IMR-90 (cell line): ENCODE data around the gene GLIS1. TPM values are rescaled to one million over a fixed set of nuclear protein-coding genes. Genes with fewer than 3 reads are reported as not detected.

Source experiments
- ATAC-seq: fragments of 200-7000 bp; cut with Tn5 transposase; 2 replicates; pipeline ENCODE4 v1.9.1; 2020; ENCODE audit warnings: low read depth, mild to moderate bottlenecking, moderate library complexity
- BruUV-seq: library from RNA; stranded (reverse); fragments of 400-500 nt; replicated peaks from 2 replicates; lab custom pipeline; 2021; lab: Mats Ljungman, UMichigan
- CTCF ChIA-PET: fragments of 300-600 bp; formaldehyde crosslinking; extraction: SDS; loops from one replicate; lab custom pipeline; 2021; ENCODE audit warnings: antibody characterized with exemption; lab: Yijun Ruan, JAX
- POLR2A ChIA-PET: fragments of 300-600 bp; sonication (Branson Sonifier 250); formaldehyde crosslinking; loops from one replicate; lab custom pipeline; 2022; ENCODE audit warnings: antibody characterized with exemption; ENCODE audit not compliant: unreplicated experiment; lab: Charles Lee
- DNase-seq: peaks from one replicate; pipeline ENCODE4 v3.0.0; 2013
- H2AFZ ChIP-seq: replicated peaks from 2 replicates; pipeline ENCODE3; 2013; ENCODE audit warnings: low read length, mild to moderate bottlenecking; ENCODE audit not compliant: poor library complexity
- H2AK5ac ChIP-seq: 2 replicates; pipeline ENCODE4 v1.6.1; 2013; ENCODE audit warnings: low read depth, low read length, inconsistent platforms
- H2AK9ac ChIP-seq: replicated peaks from 2 replicates; pipeline ENCODE3; 2013; ENCODE audit warnings: mild to moderate bottlenecking, low read depth, low read length, moderate library complexity; ENCODE audit not compliant: poor library complexity
- H2BK120ac ChIP-seq: 2 replicates; pipeline ENCODE4 v1.6.1; 2013; ENCODE audit warnings: low read depth, low read length, inconsistent platforms
- H2BK15ac ChIP-seq: 3 replicates; pipeline ENCODE4 v1.6.1; 2013; ENCODE audit warnings: low read depth, low read length, inconsistent platforms
- H2BK20ac ChIP-seq: 2 replicates; pipeline ENCODE4 v1.6.1; 2013; ENCODE audit warnings: low read depth, mild to moderate bottlenecking, inconsistent platforms, low read length, moderate library complexity
- H2BK5ac ChIP-seq: 2 replicates; pipeline ENCODE4 v1.6.1; 2013; ENCODE audit warnings: mild to moderate bottlenecking, low read depth, low read length, inconsistent platforms; ENCODE audit not compliant: poor library complexity, severe bottlenecking
- H3K14ac ChIP-seq: replicated peaks from 2 replicates; pipeline ENCODE4 v1.6.1; 2013; ENCODE audit warnings: low read depth, low read length, inconsistent platforms
- H3K18ac ChIP-seq: 2 replicates; pipeline ENCODE4 v1.6.1; 2013; ENCODE audit warnings: low read depth, low read length, control low read depth
- H3K23ac ChIP-seq: 2 replicates; pipeline ENCODE4 v1.6.1; 2013; ENCODE audit warnings: low read depth, low read length, inconsistent platforms
- H3K27ac ChIP-seq: 2 replicates; pipeline ENCODE4 v1.5.1; 2013; ENCODE audit warnings: mild to moderate bottlenecking, control low read depth, low read length; ENCODE audit not compliant: insufficient read depth
- H3K27me3 ChIP-seq: 2 replicates; pipeline ENCODE4 v1.6.1; 2013; ENCODE audit warnings: low read length; ENCODE audit not compliant: control insufficient read depth, insufficient read depth
- H3K36me3 ChIP-seq: 2 replicates; pipeline ENCODE4 v1.6.1; 2013; ENCODE audit warnings: low read length, mixed read lengths; ENCODE audit not compliant: control insufficient read depth, insufficient read depth
- H3K4ac ChIP-seq: 2 replicates; pipeline ENCODE4 v1.6.1; 2013; ENCODE audit warnings: low read depth, low read length, inconsistent platforms
- H3K4me1 ChIP-seq: 2 replicates; pipeline ENCODE4 v1.6.1; 2013; ENCODE audit warnings: low read length, mixed read lengths; ENCODE audit not compliant: control insufficient read depth, insufficient read depth
- H3K4me2 ChIP-seq: 2 replicates; pipeline ENCODE4 v1.6.1; 2013; ENCODE audit warnings: low read depth, mild to moderate bottlenecking, control low read depth, low read length, moderate library complexity
- H3K4me3 ChIP-seq: 2 replicates; pipeline ENCODE4 v1.5.1; 2013; ENCODE audit warnings: low read depth, mild to moderate bottlenecking, control low read depth, low read length, moderate library complexity; ENCODE audit not compliant: insufficient read depth
- H3K56ac ChIP-seq: 2 replicates; pipeline ENCODE4 v1.6.1; 2013; ENCODE audit warnings: low read length, inconsistent platforms; ENCODE audit not compliant: insufficient read depth; ENCODE audit errors: extremely low read depth
- H3K79me1 ChIP-seq, 2 experiments: 2 replicates each; pipeline ENCODE4 v1.6.1; 2013; ENCODE audit warnings: low read length in 2 of 2, inconsistent platforms in 1 of 2, low read depth in 1 of 2
- H3K9ac ChIP-seq: 2 replicates; pipeline ENCODE4 v1.6.1; 2013; ENCODE audit warnings: low read depth, low read length, control low read depth
- H3K9me1 ChIP-seq: 2 replicates; pipeline ENCODE4 v1.6.1; 2013; ENCODE audit warnings: low read length, inconsistent platforms; ENCODE audit not compliant: insufficient read depth
- H3K9me3 ChIP-seq: 2 replicates; pipeline ENCODE4 v1.6.1; 2013; ENCODE audit warnings: low read length; ENCODE audit not compliant: control insufficient read depth, insufficient read depth
- H4K20me1 ChIP-seq: 2 replicates; pipeline ENCODE4 v1.6.1; 2013; ENCODE audit warnings: low read length, inconsistent platforms; ENCODE audit not compliant: insufficient read depth
- H4K5ac ChIP-seq: 2 replicates; pipeline ENCODE4 v1.6.1; 2013; ENCODE audit warnings: mild to moderate bottlenecking, low read depth, low read length, control low read depth
- H4K8ac ChIP-seq, 2 experiments: 2 replicates each; pipeline ENCODE4 v1.6.1; 2013; ENCODE audit warnings: low read depth in 2 of 2, low read length in 2 of 2, control low read depth in 1 of 2, inconsistent platforms in 1 of 2
- H4K91ac ChIP-seq: 2 replicates; pipeline ENCODE4 v1.6.1; 2013; ENCODE audit warnings: low read depth, low read length, inconsistent platforms; ENCODE audit not compliant: insufficient read depth
- CHD1 ChIP-seq: IDR thresholded peaks from 2 replicates; pipeline ENCODE4 v1.6.1; 2012; ENCODE audit warnings: low read depth, low read length, improper control_type of control experiment
- MAZ ChIP-seq: IDR thresholded peaks from 2 replicates; pipeline ENCODE4 v1.6.1; 2012; ENCODE audit warnings: low read depth, mild to moderate bottlenecking, low read length, improper control_type of control experiment, moderate library complexity, borderline replicate concordance
- POLR2A ChIP-seq: IDR thresholded peaks from 2 replicates; pipeline ENCODE4 v1.6.1; 2012; ENCODE audit warnings: mild to moderate bottlenecking, low read depth, low read length
- RAD21 ChIP-seq: IDR thresholded peaks from 2 replicates; pipeline ENCODE4 v1.6.1; 2012; ENCODE audit warnings: low read length, improper control_type of control experiment
- RFX5 ChIP-seq: IDR thresholded peaks from 2 replicates; pipeline ENCODE4 v1.8.0; 2012; ENCODE audit warnings: low read depth, mild to moderate bottlenecking, low read length, moderate library complexity
- SMC3 ChIP-seq: fragments of 150-350 bp; IDR thresholded peaks from 2 replicates; pipeline ENCODE4 v1.6.1; 2016; ENCODE audit warnings: low read depth, mild to moderate bottlenecking, antibody characterized with exemption, low read length, moderate library complexity
- dilution Hi-C: fragments of 300-500 bp; cut with HindIII; formaldehyde crosslinking; loops from one replicate; pipeline ENCODE4 v1.14.3; 2018; ENCODE audit warnings: low sequenced_read_pairs; ENCODE audit not compliant: unreplicated experiment
- in situ Hi-C: fragments of 300-500 bp; cut with MboI; formaldehyde crosslinking; loops from 3 replicates; pipeline ENCODE4 v1.14.3; 2019; ENCODE audit warnings: low sequenced_read_pairs, inconsistent platforms, mixed read lengths
- intact Hi-C: fragments of 100-400 bp; cut with micrococcal nuclease; formaldehyde crosslinking; loops from 2 replicates; pipeline ENCODE4 v1.10.0; 2022
- polyA plus RNA-seq, 3 experiments: library from polyadenylated mRNA; depleted of rRNA; stranded (reverse); fragments of >200 nt; gene quantifications; 2 replicates each; pipeline ENCODE4 v1.2.3, GENCODE V29; 2012; ENCODE audit warnings: low replicate concordance in 1 of 3
- total RNA-seq: library from RNA; depleted of rRNA; stranded (reverse); fragments of >200 nt; gene quantifications from 2 replicates; pipeline ENCODE4 v1.2.3, GENCODE V29; 2012

The GLIS1 gene
- total and polyA plus RNA-seq, 2 of the 4 experiments (the other 2 are of a cell fraction) = 0.18 to 2.3 TPM

- Histone ChIP-seq H3K9me1 (peaks cover 10% of the 10 kb centered on the region), H3K36me3 (no peaks in the 10 kb centered on the region), H2AK9ac (no peak overlapping the region), H3K56ac (no peak overlapping the region), H3K4ac (no peak overlapping the region), H2BK20ac (no peak overlapping the region), H2AK5ac (no peak overlapping the region), H2BK5ac (no peak overlapping the region), H3K4me2 (no peak overlapping the region), H3K79me1 (0 out of 4 replicates have a peak, but pooled peaks cover 0 to 9% of the 10 kb centered on the region in 2 experiments), H3K14ac (no peak overlapping the region), H3K9me3 (no peaks in the 10 kb centered on the region), H2BK15ac (no peak overlapping the region), H2AFZ (no peak overlapping the region), H4K91ac (no peak overlapping the region), H3K18ac (no peak overlapping the region), H3K23ac (no peak overlapping the region), H3K27me3 (no peaks in the 10 kb centered on the region), H4K20me1 (no peaks in the 10 kb centered on the region), H3K4me3 (no peak overlapping the region), H3K9ac (no peak overlapping the region), H2BK120ac (no peak overlapping the region), H4K8ac (no peak overlapping the region), H4K5ac (no peak overlapping the region), H3K4me1 (no peaks in the 10 kb centered on the region; the same call in 1 of the 2 replicates), H3K27ac (no peak overlapping the region)
- intact Hi-C loops = no loop called here
- BruUV-seq = no TSS peak
- DNase-seq (no peak), ATAC-seq (no peak)
- in situ Hi-C loops = no loop called here
- TF ChIP-seq CHD1 = no peak
- TF ChIP-seq MAZ = no peak
- TF ChIP-seq POLR2A = no peak
- TF ChIP-seq SMC3 = no peak
- no peak for TF ChIP-seq RFX5
- TF ChIP-seq RAD21 = no peak
- dilution Hi-C loops = no loop called here
- ChIA-PET POLR2A (no interaction called here), CTCF (interaction anchor here (1.5 kb wide), 1 partner anchor 74 kb away, joined by 3 read pairs; no protein-coding TSS in a partner anchor)
Observed at GRCh38 chr1:53646732-53647131, 92.2 kb downstream of the GLIS1 start.
